Measurements from ENCODE around the gene BOD1. TPM values are rescaled to one million over a fixed set of nuclear protein-coding genes. Genes with fewer than 3 reads are reported as not detected.

The BOD1 gene
- total and polyA plus RNA-seq, 2 donors (not counting 3 experiments of a cell fraction or from before 2014, with no cell fraction given), result 57.6 to 62.4 TPM

DNA sequence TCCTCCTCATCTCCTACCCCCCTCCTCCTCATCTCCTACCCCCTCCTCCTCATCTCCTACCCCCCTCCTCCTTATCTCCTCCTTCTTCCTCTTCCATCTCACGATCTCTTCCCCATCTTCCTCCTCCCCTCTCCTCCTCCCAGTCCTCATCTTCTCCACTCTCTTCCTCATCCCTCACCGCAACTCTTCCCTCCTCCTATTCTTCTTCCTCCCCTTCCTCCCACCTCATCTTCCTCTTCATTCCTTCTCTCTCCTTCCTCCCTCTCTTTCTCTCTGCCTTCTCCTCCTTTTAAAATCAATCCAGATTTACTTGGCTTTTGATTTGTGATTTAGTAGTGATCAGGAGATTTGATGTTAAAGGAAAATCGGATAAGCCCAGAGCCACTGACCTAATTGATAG, 15.0 kb upstream of the BOD1 start:
- no peaks in the 10 kb centered on the region for H3K79me2 ChIP-seq (ENCODE audit: control insufficient read depth, insufficient read depth, low read length)
- H3K9ac ChIP-seq (replicated peaks; ENCODE audit: extremely low read depth, insufficient read depth, low read length), result no peak overlapping the region
- no peaks in the 10 kb centered on the region for H3K9me3 ChIP-seq (replicated peaks; ENCODE audit: control insufficient read depth, insufficient read depth, low read length)
- no peaks in the 10 kb centered on the region for H3K4me1 ChIP-seq (ENCODE audit: control insufficient read depth, extremely low read depth, insufficient read depth, low read length)
- H3K27ac ChIP-seq (ENCODE audit: insufficient read depth, low read depth, low read length), result no peak overlapping the region
- BruUV-seq (replicated peaks), result no TSS peak
- H3K27me3 ChIP-seq (ENCODE audit: control insufficient read depth in 2 of 2, insufficient read depth in 2 of 2, low read length in 2 of 2), result peaks cover 3 to 8% of the 10 kb centered on the region in 2 experiments
- CTCF ChIA-PET, result no interaction called here
- TF ChIP-seq POLR2AphosphoS5 (IDR thresholded peaks at IDR 0.05; ENCODE audit: insufficient read depth, low read depth, low read length) (no peak), POLR2A (IDR thresholded peaks at IDR 0.05; ENCODE audit: low read depth, low read length) (no peak), GATA2 (IDR thresholded peaks at IDR 0.05; ENCODE audit: insufficient read depth, insufficient read length, low read depth, low read length) (no peak)
- POLR2A ChIA-PET, result interaction anchor here (0.6 kb wide), 1 partner anchor 170 kb away, joined by 3 read pairs; no protein-coding TSS in a partner anchor
- no peaks in the 10 kb centered on the region for H3K36me3 ChIP-seq (ENCODE audit: control insufficient read depth in 2 of 2, extremely low read depth in 1 of 2, insufficient read depth in 2 of 2, low read length in 2 of 2)
- H2AFZ ChIP-seq (ENCODE audit: low read depth, low read length), result no peak overlapping the region
- no peak for DNase-seq (ENCODE audit: low read depth, low spot score)
- FAIRE-seq, result no peak
- dilution Hi-C loops (cut with MboI; ENCODE audit: extremely low pct_ligation_motif_present, low sequenced_read_pairs), result no loop called here
- no peak overlapping the region for H3K4me2 ChIP-seq (ENCODE audit: insufficient read depth, low read length)
- H4K20me1 ChIP-seq (replicated peaks; ENCODE audit: control insufficient read depth, extremely low read depth, insufficient read depth, low read length), result no peaks in the 10 kb centered on the region
- intact Hi-C loops (cut with micrococcal nuclease), result no loop called here
- H3K9me1 ChIP-seq (replicated peaks; ENCODE audit: control insufficient read depth, extremely low read depth, insufficient read depth, low read length), result no peaks in the 10 kb centered on the region
- no peak overlapping the region for H3K4me3 ChIP-seq (replicated peaks in 1 of 3; ENCODE audit: insufficient read depth in 1 of 3, low read depth in 1 of 3, low read length in 3 of 3)

DNA sequence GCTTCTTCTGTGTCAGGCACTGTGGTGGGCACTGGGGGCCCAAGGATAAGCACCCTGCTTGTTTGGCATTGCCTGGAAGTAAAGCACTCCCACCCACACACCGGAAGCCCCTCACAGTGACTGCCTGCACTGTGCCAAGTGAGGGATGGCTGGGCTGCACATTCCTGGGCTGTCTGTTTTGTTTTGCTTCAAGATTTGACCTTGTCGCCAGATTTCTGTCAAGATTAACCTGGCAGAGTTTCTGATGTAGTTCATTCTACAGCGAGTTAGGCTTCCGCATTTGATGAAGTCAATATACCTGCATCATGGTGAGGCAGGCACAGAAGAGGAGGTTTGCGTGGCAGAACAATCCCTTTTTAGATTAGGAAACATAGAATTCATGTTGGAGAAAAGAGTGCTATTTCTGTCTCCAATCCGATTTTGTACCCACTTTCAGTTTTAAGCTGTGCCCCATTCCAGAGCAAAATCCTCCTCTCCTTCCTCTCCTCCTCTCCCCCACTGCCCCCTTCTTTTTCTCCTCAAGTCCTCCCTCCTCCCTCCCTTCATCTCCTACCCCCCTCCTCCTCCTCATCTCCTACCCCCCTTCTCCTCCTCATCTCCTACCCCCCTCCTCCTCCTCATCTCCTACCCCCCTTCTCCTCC, 14.4 kb upstream of the BOD1 start:
- ChIA-PET CTCF (interaction anchor here (1.3 to 5.7 kb wide), 4 partner anchors 30 to 344 kb away, joined by 4 to 41 read pairs (median 6); no protein-coding TSS in a partner anchor), POLR2A (interaction anchor here (0.6 kb wide), 1 partner anchor 171 kb away, joined by 3 read pairs; no protein-coding TSS in a partner anchor)
- H4K20me1 ChIP-seq (replicated peaks; ENCODE audit: control insufficient read depth, extremely low read depth, insufficient read depth, low read length), result no peaks in the 10 kb centered on the region
- peaks cover 3 to 8% of the 10 kb centered on the region in 2 experiments for H3K27me3 ChIP-seq (ENCODE audit: control insufficient read depth in 2 of 2, insufficient read depth in 2 of 2, low read length in 2 of 2)
- H2AFZ ChIP-seq (ENCODE audit: low read depth, low read length), result no peak overlapping the region
- no peaks in the 10 kb centered on the region for H3K9me1 ChIP-seq (replicated peaks; ENCODE audit: control insufficient read depth, extremely low read depth, insufficient read depth, low read length)
- FAIRE-seq (no peak), DNase-seq (ENCODE audit: low read depth, low spot score) (no peak)
- no peak overlapping the region for H3K4me2 ChIP-seq (ENCODE audit: insufficient read depth, low read length)
- H3K9ac ChIP-seq (replicated peaks; ENCODE audit: extremely low read depth, insufficient read depth, low read length), result no peak overlapping the region
- no peaks in the 10 kb centered on the region for H3K4me1 ChIP-seq (ENCODE audit: control insufficient read depth, extremely low read depth, insufficient read depth, low read length)
- no peaks in the 10 kb centered on the region for H3K79me2 ChIP-seq (ENCODE audit: control insufficient read depth, insufficient read depth, low read length)
- no TSS peak for BruUV-seq (replicated peaks)
- intact Hi-C loops (cut with micrococcal nuclease) (no loop called here), dilution Hi-C loops (cut with MboI; ENCODE audit: extremely low pct_ligation_motif_present, low sequenced_read_pairs) (no loop called here)
- no peaks in the 10 kb centered on the region for H3K36me3 ChIP-seq (ENCODE audit: control insufficient read depth in 2 of 2, extremely low read depth in 1 of 2, insufficient read depth in 2 of 2, low read length in 2 of 2)
- H3K27ac ChIP-seq (ENCODE audit: insufficient read depth, low read depth, low read length), result no peak overlapping the region
- TF ChIP-seq GATA2 (IDR thresholded peaks at IDR 0.05; ENCODE audit: insufficient read depth, insufficient read length, low read depth, low read length) (no peak), POLR2AphosphoS5 (IDR thresholded peaks at IDR 0.05; ENCODE audit: insufficient read depth, low read depth, low read length) (no peak), FOS (IDR thresholded peaks at IDR 0.05; ENCODE audit: borderline replicate concordance, insufficient read depth, low read length) (no peak), MYC (IDR thresholded peaks at IDR 0.05; ENCODE audit: low read depth, low read length) (no peak), EZH2 (IDR thresholded peaks at IDR 0.05; ENCODE audit: borderline replicate concordance, low read depth, low read length, severe bottlenecking) (no peak), POLR2A (IDR thresholded peaks at IDR 0.05; ENCODE audit: low read depth, low read length) (no peak), JUN (IDR thresholded peaks at IDR 0.05; ENCODE audit: borderline replicate concordance, insufficient read depth, insufficient read length, low read depth) (no peak)
- TF ChIP-seq, protein P1, sequence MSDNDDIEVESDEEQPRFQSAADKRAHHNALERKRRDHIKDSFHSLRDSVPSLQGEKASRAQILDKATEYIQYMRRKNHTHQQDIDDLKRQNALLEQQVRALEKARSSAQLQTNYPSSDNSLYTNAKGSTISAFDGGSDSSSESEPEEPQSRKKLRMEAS (IDR thresholded peaks at IDR 0.05; ENCODE audit: insufficient read depth, insufficient read length), result no peak
- TF ChIP-seq, protein P2, sequence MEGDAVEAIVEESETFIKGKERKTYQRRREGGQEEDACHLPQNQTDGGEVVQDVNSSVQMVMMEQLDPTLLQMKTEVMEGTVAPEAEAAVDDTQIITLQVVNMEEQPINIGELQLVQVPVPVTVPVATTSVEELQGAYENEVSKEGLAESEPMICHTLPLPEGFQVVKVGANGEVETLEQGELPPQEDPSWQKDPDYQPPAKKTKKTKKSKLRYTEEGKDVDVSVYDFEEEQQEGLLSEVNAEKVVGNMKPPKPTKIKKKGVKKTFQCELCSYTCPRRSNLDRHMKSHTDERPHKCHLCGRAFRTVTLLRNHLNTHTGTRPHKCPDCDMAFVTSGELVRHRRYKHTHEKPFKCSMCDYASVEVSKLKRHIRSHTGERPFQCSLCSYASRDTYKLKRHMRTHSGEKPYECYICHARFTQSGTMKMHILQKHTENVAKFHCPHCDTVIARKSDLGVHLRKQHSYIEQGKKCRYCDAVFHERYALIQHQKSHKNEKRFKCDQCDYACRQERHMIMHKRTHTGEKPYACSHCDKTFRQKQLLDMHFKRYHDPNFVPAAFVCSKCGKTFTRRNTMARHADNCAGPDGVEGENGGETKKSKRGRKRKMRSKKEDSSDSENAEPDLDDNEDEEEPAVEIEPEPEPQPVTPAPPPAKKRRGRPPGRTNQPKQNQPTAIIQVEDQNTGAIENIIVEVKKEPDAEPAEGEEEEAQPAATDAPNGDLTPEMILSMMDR (IDR thresholded peaks at IDR 0.05; ENCODE audit: extremely low read depth in 1 of 2, insufficient read depth in 1 of 2, low read depth in 1 of 2, low read length in 2 of 2), result no peak
- no peaks in the 10 kb centered on the region for H3K9me3 ChIP-seq (replicated peaks; ENCODE audit: control insufficient read depth, insufficient read depth, low read length)
- no peak overlapping the region for H3K4me3 ChIP-seq (replicated peaks in 1 of 3; ENCODE audit: insufficient read depth in 1 of 3, low read depth in 1 of 3, low read length in 3 of 3)

Measured in endothelial cell of umbilical vein (primary cell).